ENCODE results near the gene SLC7A1.

The SLC7A1 gene

GRCh38 chr13:29505511-29505910, 90.0 kb downstream of the SLC7A1 start:
- H3K4me1 ChIP-seq (ENCODE audit: control insufficient read depth, insufficient read depth, low read length), result peaks cover 9% of the 10 kb centered on the region
- 81 to 82% methylated on average over 16 to 17 of the region's 17 CpGs for WGBS, 2 experiments
- no peak overlapping the region for H3K4me3 ChIP-seq (ENCODE audit: insufficient read depth, low read depth, low read length)
- H3K27me3 ChIP-seq (ENCODE audit: control insufficient read depth, insufficient read depth, low read length, poor library complexity, severe bottlenecking), result no peaks in the 10 kb centered on the region
- H3K36me3 ChIP-seq (ENCODE audit: control insufficient read depth, insufficient read depth, low read length), result no peaks in the 10 kb centered on the region
- no peaks in the 10 kb centered on the region for H3K9me3 ChIP-seq (ENCODE audit: control insufficient read depth, low read length)
- H3K27ac ChIP-seq (ENCODE audit: insufficient read depth, low read depth, low read length, poor library complexity, severe bottlenecking), result no peak overlapping the region

DNA sequence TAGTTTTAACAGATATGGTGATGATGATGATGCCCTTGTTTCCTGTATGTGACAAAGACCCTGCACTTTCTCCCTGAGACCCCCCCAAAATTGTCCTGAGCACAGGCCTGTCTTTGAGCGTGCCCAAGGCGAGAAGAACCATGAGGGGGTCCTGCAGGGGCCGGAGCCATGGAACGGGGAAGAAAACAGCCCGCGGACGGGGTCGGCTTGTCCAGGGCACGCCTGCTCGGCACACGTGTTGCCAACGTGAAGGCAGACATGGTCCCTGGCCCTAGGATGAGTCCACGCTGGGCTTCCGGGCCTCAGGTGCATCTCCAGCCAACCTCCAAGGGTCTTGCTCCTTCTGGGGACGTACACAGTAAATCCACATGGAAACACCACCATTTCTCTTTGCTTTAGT, 90.8 kb downstream of the SLC7A1 start:
- no peaks in the 10 kb centered on the region for H3K36me3 ChIP-seq (ENCODE audit: control insufficient read depth, insufficient read depth, low read length)
- WGBS, 2 experiments, result 94 to 95% methylated on average over 15 of the region's 15 CpGs
- H3K27me3 ChIP-seq (ENCODE audit: control insufficient read depth, insufficient read depth, low read length, poor library complexity, severe bottlenecking), result no peaks in the 10 kb centered on the region
- H3K9me3 ChIP-seq (ENCODE audit: control insufficient read depth, low read length), result no peaks in the 10 kb centered on the region
- peaks cover 9% of the 10 kb centered on the region for H3K4me1 ChIP-seq (ENCODE audit: control insufficient read depth, insufficient read depth, low read length)
- H3K27ac ChIP-seq (ENCODE audit: insufficient read depth, low read depth, low read length, poor library complexity, severe bottlenecking), result no peak overlapping the region
- H3K4me3 ChIP-seq (ENCODE audit: insufficient read depth, low read depth, low read length), result no peak overlapping the region

GRCh38 chr13:29503041-29503837, 92.2 kb downstream of the SLC7A1 start:
- WGBS, 2 experiments, result 56 to 61% methylated on average over 32 of the region's 32 CpGs
- Histone ChIP-seq H3K27ac (ENCODE audit: insufficient read depth, low read depth, low read length, poor library complexity, severe bottlenecking) (no peak overlapping the region), H3K4me1 (ENCODE audit: control insufficient read depth, insufficient read depth, low read length) (peaks cover 18% of the 10 kb centered on the region), H3K9me3 (ENCODE audit: control insufficient read depth, low read length) (no peaks in the 10 kb centered on the region), H3K4me3 (ENCODE audit: insufficient read depth, low read depth, low read length) (no peak overlapping the region), H3K27me3 (ENCODE audit: control insufficient read depth, insufficient read depth, low read length, poor library complexity, severe bottlenecking) (no peaks in the 10 kb centered on the region), H3K36me3 (ENCODE audit: control insufficient read depth, insufficient read depth, low read length) (no peaks in the 10 kb centered on the region)

DNA sequence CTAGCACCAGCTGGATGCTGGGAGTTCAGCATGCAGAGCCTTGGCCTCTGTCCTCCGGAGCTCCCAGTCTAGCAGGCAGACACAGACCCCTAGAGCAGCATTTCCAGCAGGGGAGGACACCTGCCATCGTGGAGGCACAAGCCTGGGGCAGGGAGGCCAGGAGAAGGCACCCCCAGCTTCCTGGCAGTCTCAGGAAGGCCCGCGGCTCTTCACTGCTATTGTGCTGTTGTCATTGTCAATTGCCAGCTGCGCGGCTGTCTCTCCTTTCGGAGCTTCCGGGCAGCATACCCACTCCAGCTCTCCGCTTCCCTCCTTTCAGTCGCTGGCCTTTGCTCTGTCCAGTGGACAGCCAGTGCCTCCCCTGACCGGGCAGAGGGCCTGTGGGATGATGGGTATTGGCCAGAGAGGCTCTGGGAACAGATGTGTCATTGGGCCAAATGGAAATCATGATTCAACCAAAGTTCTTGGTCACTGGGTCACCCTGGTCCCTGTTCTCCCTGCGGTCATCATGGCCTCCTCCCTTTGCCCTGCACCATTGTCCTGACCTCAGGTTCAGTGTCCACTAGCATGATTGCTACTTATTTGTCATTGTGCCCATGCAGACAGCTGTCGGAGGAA, 93.0 kb downstream of the SLC7A1 start:
- no peaks in the 10 kb centered on the region for H3K9me3 ChIP-seq (ENCODE audit: control insufficient read depth, low read length)
- WGBS, 2 experiments, result 87 to 91% methylated on average over 13 of the region's 13 CpGs
- no peak overlapping the region for H3K4me3 ChIP-seq (ENCODE audit: insufficient read depth, low read depth, low read length)
- no peaks in the 10 kb centered on the region for H3K36me3 ChIP-seq (ENCODE audit: control insufficient read depth, insufficient read depth, low read length)
- H3K27me3 ChIP-seq (ENCODE audit: control insufficient read depth, insufficient read depth, low read length, poor library complexity, severe bottlenecking), result no peaks in the 10 kb centered on the region
- H3K4me1 ChIP-seq (ENCODE audit: control insufficient read depth, insufficient read depth, low read length), result peaks cover 15% of the 10 kb centered on the region
- H3K27ac ChIP-seq (ENCODE audit: insufficient read depth, low read depth, low read length, poor library complexity, severe bottlenecking), result no peak overlapping the region

DNA sequence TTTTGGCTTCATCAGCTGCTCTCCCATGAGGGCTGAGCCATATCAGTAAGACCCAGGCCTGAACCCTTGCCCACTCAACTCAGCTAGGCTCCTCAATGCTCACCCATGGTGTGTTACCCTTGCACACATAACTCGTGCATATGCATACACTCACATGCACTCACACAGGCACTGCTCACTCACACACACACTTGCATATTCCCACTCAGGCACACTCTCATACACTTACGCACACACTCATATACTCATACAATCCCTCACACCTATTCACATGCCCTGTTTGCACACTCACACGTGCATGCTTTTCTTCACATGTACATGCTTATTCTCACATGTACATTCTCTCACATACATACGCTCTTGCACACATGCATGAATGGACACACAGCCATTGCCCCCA, 93.8 kb downstream of the SLC7A1 start:
- 88 to 92% methylated on average over 4 of the region's 4 CpGs for WGBS, 2 experiments
- H3K27ac ChIP-seq (ENCODE audit: insufficient read depth, low read depth, low read length, poor library complexity, severe bottlenecking), result no peak overlapping the region
- no peaks in the 10 kb centered on the region for H3K36me3 ChIP-seq (ENCODE audit: control insufficient read depth, insufficient read depth, low read length)
- H3K4me3 ChIP-seq (ENCODE audit: insufficient read depth, low read depth, low read length), result no peak overlapping the region
- no peaks in the 10 kb centered on the region for H3K9me3 ChIP-seq (ENCODE audit: control insufficient read depth, low read length)
- H3K4me1 ChIP-seq (ENCODE audit: control insufficient read depth, insufficient read depth, low read length), result peaks cover 20% of the 10 kb centered on the region
- H3K27me3 ChIP-seq (ENCODE audit: control insufficient read depth, insufficient read depth, low read length, poor library complexity, severe bottlenecking), result no peaks in the 10 kb centered on the region

- Histone ChIP-seq H3K4me3 (ENCODE audit: insufficient read depth, low read depth, low read length) (no peak overlapping the region), H3K27me3 (ENCODE audit: control insufficient read depth, insufficient read depth, low read length, poor library complexity, severe bottlenecking) (no peaks in the 10 kb centered on the region), H3K9me3 (ENCODE audit: control insufficient read depth, low read length) (no peaks in the 10 kb centered on the region), H3K36me3 (ENCODE audit: control insufficient read depth, insufficient read depth, low read length) (no peaks in the 10 kb centered on the region), H3K4me1 (ENCODE audit: control insufficient read depth, insufficient read depth, low read length) (peaks cover 17% of the 10 kb centered on the region), H3K27ac (ENCODE audit: insufficient read depth, low read depth, low read length, poor library complexity, severe bottlenecking) (no peak overlapping the region)
- 90 to 94% methylated on average over 7 of the region's 7 CpGs for WGBS, 2 experiments
These were observed 95.1 kb downstream of the SLC7A1 start for GRCh38 chr13:29500386-29500785.

DNA sequence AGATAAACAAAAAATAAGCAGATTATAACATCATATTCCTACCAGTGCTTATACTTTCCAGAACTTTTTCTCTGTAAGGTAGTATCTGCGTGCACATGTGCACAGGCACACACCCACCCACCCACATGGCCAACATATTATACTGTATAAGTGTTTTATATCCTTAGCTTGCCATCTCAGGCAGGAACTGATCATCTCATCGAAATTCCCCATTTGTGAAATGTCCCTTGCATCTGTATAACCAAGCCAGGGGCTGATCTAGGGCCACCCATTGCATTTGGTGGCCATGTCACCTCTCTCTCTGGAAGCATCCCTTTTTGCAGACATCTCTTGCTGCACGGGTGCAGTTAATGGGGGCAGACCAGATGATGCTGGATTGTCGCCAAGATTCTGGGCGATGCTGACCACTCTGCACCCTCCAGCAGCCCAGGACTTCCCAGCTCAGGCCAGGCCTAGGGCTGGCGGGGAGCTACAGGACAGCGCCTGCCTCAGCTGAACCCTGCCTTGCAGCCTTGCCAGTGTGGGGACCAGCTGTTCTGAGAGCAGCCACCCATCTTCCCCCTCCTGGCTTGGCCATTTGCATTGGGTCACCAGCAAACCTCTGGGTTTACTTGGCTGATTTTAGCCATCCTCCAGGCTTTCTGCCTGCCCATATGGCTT, 95.9 kb downstream of the SLC7A1 start:
- 92 to 95% methylated on average over 6 to 7 of the region's 7 CpGs for WGBS, 2 experiments
- H3K27ac ChIP-seq (ENCODE audit: insufficient read depth, low read depth, low read length, poor library complexity, severe bottlenecking), result no peak overlapping the region

DNA sequence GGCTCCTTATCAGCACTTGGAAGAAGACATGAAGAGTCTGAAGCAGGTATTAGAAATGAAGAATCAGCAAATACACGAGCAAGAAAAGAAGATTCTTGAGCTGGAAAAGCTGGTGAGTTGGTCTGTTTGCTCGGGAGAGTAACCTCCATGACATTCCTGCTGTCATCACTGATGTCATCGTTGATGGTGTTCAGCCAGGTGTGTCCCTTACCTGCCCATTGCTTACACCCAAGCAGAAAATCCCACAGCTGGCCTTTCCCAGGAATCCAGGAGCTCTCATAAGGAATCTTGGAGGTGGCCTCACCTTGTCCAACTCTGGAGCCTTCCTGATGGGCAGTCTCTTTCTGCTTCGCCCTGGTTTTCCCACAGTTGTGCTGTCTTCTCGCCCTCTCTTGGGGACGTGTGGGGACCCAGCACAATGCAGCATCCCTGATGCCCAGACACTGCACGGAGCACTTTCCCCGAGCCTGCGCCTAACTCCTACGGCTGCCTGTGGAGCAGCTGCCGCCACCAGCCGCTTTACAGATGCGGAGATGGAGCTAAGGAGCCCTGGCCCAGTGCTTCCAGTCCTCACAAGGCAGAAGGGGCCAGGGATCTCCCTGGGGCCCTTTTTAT, 97.0 kb downstream of the SLC7A1 start:
- Histone ChIP-seq H3K36me3 (ENCODE audit: control insufficient read depth, insufficient read depth, low read length) (no peaks in the 10 kb centered on the region), H3K27me3 (ENCODE audit: control insufficient read depth, insufficient read depth, low read length, poor library complexity, severe bottlenecking) (no peaks in the 10 kb centered on the region), H3K4me3 (ENCODE audit: insufficient read depth, low read depth, low read length) (no peak overlapping the region), H3K4me1 (ENCODE audit: control insufficient read depth, insufficient read depth, low read length) (peaks cover 23% of the 10 kb centered on the region), H3K27ac (ENCODE audit: insufficient read depth, low read depth, low read length, poor library complexity, severe bottlenecking) (no peak overlapping the region), H3K9me3 (ENCODE audit: control insufficient read depth, low read length) (no peaks in the 10 kb centered on the region)
- WGBS, 2 experiments, result 90 to 93% methylated on average over 13 of the region's 13 CpGs

More for the DNA sequence above, 95.9 kb downstream of the SLC7A1 start:
- Histone ChIP-seq H3K36me3 (ENCODE audit: control insufficient read depth, insufficient read depth, low read length) (no peaks in the 10 kb centered on the region), H3K27me3 (ENCODE audit: control insufficient read depth, insufficient read depth, low read length, poor library complexity, severe bottlenecking) (no peaks in the 10 kb centered on the region), H3K9me3 (ENCODE audit: control insufficient read depth, low read length) (no peaks in the 10 kb centered on the region), H3K4me1 (ENCODE audit: control insufficient read depth, insufficient read depth, low read length) (peaks cover 17% of the 10 kb centered on the region), H3K4me3 (ENCODE audit: insufficient read depth, low read depth, low read length) (no peak overlapping the region)

DNA sequence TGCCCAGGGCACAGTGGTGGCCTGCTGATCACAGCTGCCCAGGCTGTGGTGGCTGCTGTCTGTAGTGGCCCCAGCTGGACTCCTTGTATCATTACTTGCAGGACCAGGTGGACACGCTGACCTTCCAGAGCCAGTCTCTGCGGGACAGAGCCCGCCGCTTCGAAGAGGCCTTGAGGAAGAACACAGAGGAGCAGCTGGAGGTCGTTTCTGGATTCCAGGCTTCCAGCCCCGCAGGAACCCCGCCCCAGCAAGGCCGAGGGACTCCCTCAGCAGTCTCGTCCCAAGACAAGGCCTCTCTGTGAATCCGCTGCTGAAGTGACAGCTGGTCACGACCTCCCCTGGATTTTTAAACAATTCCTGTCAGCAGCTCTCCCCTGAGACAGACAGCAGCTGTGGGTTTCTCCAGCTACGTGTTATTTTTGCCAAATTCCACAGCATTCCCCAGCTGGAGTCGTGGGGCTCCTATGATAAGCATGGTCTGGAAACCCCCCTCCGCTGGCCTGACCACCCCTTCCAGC, 98.3 kb downstream of the SLC7A1 start:
- no peaks in the 10 kb centered on the region for H3K9me3 ChIP-seq (ENCODE audit: control insufficient read depth, low read length)
- no peaks in the 10 kb centered on the region for H3K27me3 ChIP-seq (ENCODE audit: control insufficient read depth, insufficient read depth, low read length, poor library complexity, severe bottlenecking)
- no peak overlapping the region for H3K4me3 ChIP-seq (ENCODE audit: insufficient read depth, low read depth, low read length)
- 12 to 21% methylated on average over 15 of the region's 15 CpGs for WGBS, 2 experiments
- peaks cover 23% of the 10 kb centered on the region for H3K4me1 ChIP-seq (ENCODE audit: control insufficient read depth, insufficient read depth, low read length)
- H3K36me3 ChIP-seq (ENCODE audit: control insufficient read depth, insufficient read depth, low read length), result no peaks in the 10 kb centered on the region
- peak overlapping the region; percentile 27 for H3K27ac ChIP-seq (ENCODE audit: insufficient read depth, low read depth, low read length, poor library complexity, severe bottlenecking)
